BLaER1 treated with 17β-estradiol and CSF1 and Interleukin-3, amounts not matched to agents 10 nM and 100 nM (cell line): ENCODE measurements around the gene ZSCAN26.

Experiments used
- H3K27ac ChIP-seq, 11 experiments: shearing (Covaris generic); formaldehyde crosslinking; 2 replicates each; pipeline ENCODE4 v1.8.1; 2022
- H3K27me3 ChIP-seq, 11 experiments: shearing (Covaris generic); formaldehyde crosslinking; 2 replicates each; pipeline ENCODE4 v1.8.1; 2022
- H3K36me3 ChIP-seq, 11 experiments: shearing (Covaris generic); formaldehyde crosslinking; 2 replicates each; pipeline ENCODE4 v1.8.1; 2022
- H3K4me1 ChIP-seq, 10 experiments: shearing (Covaris generic); formaldehyde crosslinking; 2 replicates each; pipeline ENCODE4 v1.8.1; 2022
- H3K4me2 ChIP-seq, 11 experiments: shearing (Covaris generic); formaldehyde crosslinking; 2 replicates each; pipeline ENCODE4 v1.8.1; 2022
- H3K4me3 ChIP-seq, 10 experiments: shearing (Covaris generic); formaldehyde crosslinking; 2 replicates each; pipeline ENCODE4 v1.8.1; 2022
- H3K9ac ChIP-seq, 11 experiments: shearing (Covaris generic); formaldehyde crosslinking; 2 replicates each; pipeline ENCODE4 v1.8.1; 2022
- H3K9me3 ChIP-seq, 11 experiments: shearing (Covaris generic); formaldehyde crosslinking; replicated peaks in 1 of 11; 2 replicates each; pipeline ENCODE4 v1.8.1; 2022
- H4K20me1 ChIP-seq, 11 experiments: shearing (Covaris generic); formaldehyde crosslinking; 2 replicates each; pipeline ENCODE4 v1.8.1; 2022
- Cebpa-rat ChIP-seq, 11 experiments: shearing (Covaris generic); IDR thresholded peaks; 2 replicates each; pipeline ENCODE4 v1.8.1; 2022

The ZSCAN26 gene

DNA sequence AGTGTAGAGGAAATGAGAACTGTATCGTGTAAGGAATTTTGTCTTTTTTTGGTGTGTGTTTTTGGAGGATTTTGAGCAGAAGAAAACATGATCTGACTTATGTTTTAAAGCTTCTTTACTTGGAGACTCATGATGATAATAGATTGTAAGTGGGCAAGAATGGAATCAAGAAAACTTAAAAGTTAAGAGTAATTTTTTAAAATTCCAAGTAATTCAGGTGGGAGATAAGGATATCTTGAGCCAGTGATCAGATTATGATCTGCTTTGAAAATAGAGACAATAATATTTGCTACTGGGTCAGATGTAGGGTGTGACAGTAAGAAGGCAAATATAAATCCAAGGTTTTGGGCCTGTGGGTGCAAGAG is 734 bp downstream of the ZSCAN26 start:
- peak overlapping the region; percentile 72 to 88 (median 84); a peak in 19 of 22 replicates for H3K27ac ChIP-seq
- TF ChIP-seq Cebpa-rat (IDR thresholded peaks at IDR 0.05) = no peak

DNA sequence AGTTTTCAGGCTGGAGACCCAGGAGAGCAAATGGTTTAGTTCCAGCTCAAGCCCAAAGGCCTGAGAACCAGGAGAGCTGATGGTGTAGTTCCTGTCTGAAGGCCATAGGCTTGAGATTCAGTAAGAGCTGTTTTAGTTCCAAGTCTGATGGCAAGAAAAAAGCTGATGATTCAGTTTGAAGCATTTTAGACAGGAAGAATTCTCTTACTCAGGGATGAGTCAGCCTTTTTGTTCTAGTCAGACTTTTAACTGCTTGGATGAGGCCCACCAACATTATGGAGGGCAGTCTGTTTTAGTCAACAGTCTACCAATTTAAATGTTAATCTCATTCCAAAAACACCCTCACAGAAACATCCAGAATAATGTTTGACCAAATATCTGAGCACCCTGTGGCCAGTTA is 2.5 kb downstream of the ZSCAN26 start:
- Histone ChIP-seq H3K9ac (no peak overlapping the region), H4K20me1 (no peaks in the 10 kb centered on the region), H3K4me3 (no peak overlapping the region), H3K27ac (peak overlapping the region in 2 of 11 experiments; percentile 33 to 39; a peak in 2 of 22 replicates), H3K9me3 (no peaks in the 10 kb centered on the region), H3K4me2 (peak overlapping the region in 5 of 11 experiments; percentile 7 to 56 (median 32); a peak in 8 of 22 replicates), H3K4me1 (peaks cover 18 to 53% (median 23%) of the 10 kb centered on the region in 10 experiments), H3K27me3 (no peaks in the 10 kb centered on the region), H3K36me3 (peaks cover 29 to 36% (median 32%) of the 10 kb centered on the region in 11 experiments)
- TF ChIP-seq Cebpa-rat (IDR thresholded peaks at IDR 0.05) = no peak

More for the DNA sequence above, 734 bp downstream of the ZSCAN26 start:
- H3K4me2 ChIP-seq = peak overlapping the region; percentile 75 to 95 (median 87)
- peak overlapping the region; percentile 68 to 82 (median 74) for H3K4me3 ChIP-seq
- H3K27me3 ChIP-seq = no peaks in the 10 kb centered on the region
- H4K20me1 ChIP-seq = no peaks in the 10 kb centered on the region
- peaks cover 11 to 18% (median 14%) of the 10 kb centered on the region in 11 experiments for H3K36me3 ChIP-seq
- no peaks in the 10 kb centered on the region for H3K9me3 ChIP-seq
- H3K4me1 ChIP-seq = peaks cover 20 to 36% (median 24%) of the 10 kb centered on the region in 10 experiments
- H3K9ac ChIP-seq = peak overlapping the region; percentile 80 to 90 (median 85)

DNA sequence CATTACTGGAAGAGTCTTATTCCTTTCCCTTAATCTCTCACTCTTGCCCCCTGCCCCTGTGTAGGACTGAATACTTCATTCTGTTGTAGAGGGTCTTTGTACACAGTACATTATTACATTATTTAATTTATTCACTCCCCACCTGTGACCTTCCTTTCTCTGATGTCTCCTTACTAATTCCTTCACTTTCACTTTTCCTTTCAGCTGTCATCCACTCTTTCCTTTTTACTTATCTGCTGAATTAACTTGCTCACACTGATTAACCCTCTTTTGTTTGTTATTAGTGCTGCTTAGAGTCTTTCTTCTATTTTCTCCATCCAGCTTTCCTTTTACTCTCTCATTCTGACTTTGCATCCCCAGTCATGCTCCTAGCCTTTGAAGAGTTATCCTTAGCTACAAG is 7.9 kb downstream of the ZSCAN26 start:
- Histone ChIP-seq H3K9ac (0 out of 22 replicates have a peak overlapping the region, but pooled peaks of 1 of the 11 experiments have one; percentile 12), H3K4me3 (no peak overlapping the region), H3K4me1 (peaks cover 0 to 24% (median 0%) of the 10 kb centered on the region in 10 experiments; a peak in 6 of 20 replicates), H3K4me2 (no peak overlapping the region), H4K20me1 (no peaks in the 10 kb centered on the region), H3K36me3 (peaks cover 56 to 69% (median 66%) of the 10 kb centered on the region in 11 experiments), H3K27me3 (peaks cover 0 to 3% (median under 1%) of the 10 kb centered on the region in 11 experiments; a peak in 4 of 22 replicates), H3K27ac (no peak overlapping the region), H3K9me3 (no peaks in the 10 kb centered on the region)
- TF ChIP-seq Cebpa-rat (IDR thresholded peaks at IDR 0.05) = no peak

DNA sequence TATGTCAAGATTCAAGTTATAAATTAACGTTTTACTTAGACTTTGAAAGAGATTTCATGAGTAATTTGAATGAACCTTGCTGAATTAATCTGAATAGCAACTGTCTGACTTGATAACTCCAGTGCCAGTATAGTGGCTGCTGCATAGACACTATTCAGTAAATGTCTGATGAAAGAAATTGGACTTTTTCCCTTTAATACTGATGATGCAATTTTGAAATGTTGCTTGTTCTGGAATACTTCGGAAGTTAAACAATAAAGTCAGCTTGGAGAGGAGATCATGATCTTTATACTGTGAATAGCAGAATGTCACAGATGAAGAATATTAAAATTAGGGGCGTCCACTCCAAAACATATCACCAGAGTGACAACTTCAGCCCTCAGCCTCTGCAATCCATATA is 10.8 kb downstream of the ZSCAN26 start:
- no peak for TF ChIP-seq Cebpa-rat (IDR thresholded peaks at IDR 0.05)
- Histone ChIP-seq H3K4me1 (peaks cover 0 to 32% (median 9%) of the 10 kb centered on the region in 10 experiments; a peak in 8 of 20 replicates), H3K36me3 (peaks cover 45 to 54% (median 50%) of the 10 kb centered on the region in 11 experiments)

DNA sequence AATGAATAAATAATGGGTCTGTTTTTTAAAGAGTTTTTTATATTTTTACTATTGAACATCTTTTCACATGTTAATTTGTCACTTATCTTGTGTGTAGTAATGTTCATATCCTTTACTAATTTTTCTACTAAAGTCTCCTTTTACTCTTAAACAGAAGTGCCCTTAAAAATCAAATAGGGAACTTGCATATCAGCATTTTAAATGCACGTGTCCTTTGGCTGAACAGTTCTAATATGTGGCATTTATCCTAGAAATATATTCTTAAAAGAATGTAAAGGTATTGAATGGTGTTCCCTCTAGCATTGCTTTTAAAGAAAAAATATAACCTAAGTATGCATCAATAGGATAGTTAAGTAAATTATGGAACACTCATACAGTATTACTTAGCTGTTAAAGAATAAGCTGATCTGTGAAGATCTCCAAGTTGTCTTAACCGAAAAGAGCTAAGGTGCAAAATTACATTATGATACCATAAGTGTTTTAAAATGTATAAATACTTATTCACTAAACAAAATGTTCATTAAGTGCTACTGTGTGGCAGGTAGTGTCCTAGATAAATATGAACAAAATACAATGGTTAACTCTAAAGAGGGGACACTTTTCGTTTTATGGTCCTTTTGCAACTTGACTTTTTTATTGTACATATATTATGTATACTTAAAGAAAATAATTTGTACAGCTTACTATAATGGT is 13.8 kb downstream of the ZSCAN26 start:
- peaks cover 19 to 46% (median 38%) of the 10 kb centered on the region in 11 experiments; a peak in 21 of 22 replicates for H3K36me3 ChIP-seq
- peak overlapping the region; percentile 62 to 74 (median 68) for H3K4me3 ChIP-seq
- peaks cover 0 to 8% (median 4%) of the 10 kb centered on the region in 11 experiments; a peak in 8 of 22 replicates for H3K9me3 ChIP-seq
- peak overlapping the region; percentile 75 to 89 (median 81) for H3K4me2 ChIP-seq
- TF ChIP-seq Cebpa-rat (IDR thresholded peaks at IDR 0.05) = no peak
- H3K4me1 ChIP-seq = peaks cover 0 to 15% (median 8%) of the 10 kb centered on the region in 10 experiments; a peak in 5 of 20 replicates
- H4K20me1 ChIP-seq = no peaks in the 10 kb centered on the region
- H3K9ac ChIP-seq = peak overlapping the region; percentile 70 to 83 (median 79); a peak in 20 of 22 replicates
- H3K27ac ChIP-seq = no peak overlapping the region
- H3K27me3 ChIP-seq = peaks cover 16 to 34% (median 27%) of the 10 kb centered on the region in 11 experiments

More for the DNA sequence above, 10.8 kb downstream of the ZSCAN26 start:
- H3K9me3 ChIP-seq = peaks cover 0 to 3% (median under 1%) of the 10 kb centered on the region in 11 experiments; a peak in 6 of 22 replicates
- no peaks in the 10 kb centered on the region for H4K20me1 ChIP-seq
- H3K4me2 ChIP-seq = no peak overlapping the region
- H3K9ac ChIP-seq = no peak overlapping the region
- H3K4me3 ChIP-seq = no peak overlapping the region
- H3K27me3 ChIP-seq = peaks cover 16 to 32% (median 27%) of the 10 kb centered on the region in 11 experiments
- no peak overlapping the region for H3K27ac ChIP-seq

DNA sequence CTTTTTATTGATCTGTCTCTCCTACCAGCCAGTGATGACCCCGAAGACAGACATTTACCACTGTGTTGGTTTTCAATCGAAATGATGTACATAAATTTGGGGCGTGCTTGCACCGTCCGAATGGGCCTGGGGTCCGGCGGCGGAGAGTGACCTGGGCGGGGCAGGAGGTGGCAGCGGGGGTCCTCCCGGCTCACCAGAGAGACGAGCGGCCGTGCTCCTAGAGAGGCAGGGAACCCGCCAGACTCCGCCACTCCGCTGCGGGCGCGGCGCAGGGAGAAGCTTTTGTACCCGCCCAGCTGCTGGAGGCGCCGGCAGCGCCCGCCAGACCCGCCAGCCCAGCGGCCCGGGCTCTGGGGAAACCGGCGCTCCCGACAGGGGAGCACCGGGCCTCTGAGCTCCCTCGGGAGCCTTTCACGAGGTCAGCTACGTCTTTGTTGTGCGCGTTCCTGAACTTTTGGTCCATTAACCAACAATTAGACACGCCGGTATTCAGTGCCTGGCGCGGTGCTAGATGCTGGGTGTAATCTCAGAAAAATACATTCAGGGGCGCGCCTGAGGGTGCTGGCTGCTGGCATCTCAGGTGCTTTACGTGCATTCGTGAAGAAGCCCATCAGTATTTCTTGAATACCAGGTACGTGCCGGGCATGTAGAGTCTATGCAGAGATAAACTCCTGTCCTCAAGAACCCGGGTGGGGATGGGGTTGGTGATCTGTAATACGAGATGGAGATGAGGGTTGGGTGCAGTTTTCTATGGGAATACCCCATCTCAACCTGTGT is 14.5 kb downstream of the ZSCAN26 start, which contains the start of gene PGBD1:
Gene PGBD1, plus strand, starts transcription at position 285 of the 777 bp plus-strand sequence. CDS start 2,242 bp downstream, outside the sequence.
- H3K36me3 ChIP-seq = peaks cover 12 to 46% (median 30%) of the 10 kb centered on the region in 11 experiments; a peak in 21 of 22 replicates
- TF ChIP-seq Cebpa-rat (IDR thresholded peaks at IDR 0.05) = no peak
- H3K4me2 ChIP-seq = peak within 1 kb of the TSS; percentile 75 to 89 (median 81)
- peaks cover 0 to 8% (median 4%) of the 10 kb centered on the region in 11 experiments; a peak in 8 of 22 replicates for H3K9me3 ChIP-seq
- H3K4me3 ChIP-seq = peak within 1 kb of the TSS; percentile 62 to 74 (median 68)
- no peaks in the 10 kb centered on the region for H4K20me1 ChIP-seq
- peak within 1 kb of the TSS in 10 of 11 experiments; percentile 7 to 62 (median 44); a peak in 11 of 22 replicates for H3K27ac ChIP-seq
- H3K9ac ChIP-seq = peak within 1 kb of the TSS; percentile 70 to 83 (median 79)
- peaks cover 0 to 15% (median 8%) of the 10 kb centered on the region in 10 experiments; a peak in 5 of 20 replicates for H3K4me1 ChIP-seq
- peaks cover 16 to 34% (median 27%) of the 10 kb centered on the region in 11 experiments for H3K27me3 ChIP-seq

DNA sequence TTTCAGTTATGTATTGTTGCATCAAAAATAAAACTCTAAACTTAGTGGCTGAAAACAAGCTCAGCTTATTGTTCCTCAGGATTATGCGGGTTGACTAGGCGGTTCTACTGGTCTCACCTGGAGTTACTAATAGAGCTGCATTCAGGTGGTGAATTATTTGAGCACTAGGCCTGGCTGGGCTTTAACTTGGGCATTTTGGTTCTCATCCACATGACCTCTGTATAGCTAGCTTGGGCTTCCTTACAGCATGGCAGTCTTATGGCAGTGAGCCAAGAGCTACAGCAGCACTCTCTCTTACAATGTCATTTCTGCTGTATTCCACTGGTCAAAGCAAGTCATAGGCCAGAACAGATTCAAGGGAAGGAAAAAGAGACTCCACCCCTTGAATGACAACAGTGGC is 16.0 kb downstream of the ZSCAN26 start:
- no peak overlapping the region for H3K9ac ChIP-seq
- peak overlapping the region in 1 of 11 experiments; percentile 86; a peak in 2 of 22 replicates for H3K4me2 ChIP-seq
- no peak overlapping the region for H3K4me3 ChIP-seq

DNA sequence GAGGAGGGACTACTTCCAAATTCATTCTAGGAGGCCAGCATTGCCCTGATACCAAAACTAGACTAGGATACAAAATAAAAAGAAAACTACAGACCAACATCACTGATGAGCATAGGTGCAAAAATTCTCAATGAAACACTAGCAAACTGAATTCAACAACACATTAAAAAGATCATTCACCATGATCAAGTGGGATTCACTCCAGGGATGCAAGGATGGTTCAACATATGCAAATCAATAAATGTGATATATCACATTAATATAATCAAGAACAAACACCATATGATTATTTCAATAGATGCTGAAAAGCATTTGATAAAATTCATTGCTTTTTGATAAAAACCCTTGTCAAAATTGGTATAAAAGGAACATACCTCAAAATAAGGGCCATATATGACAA is 24.6 kb downstream of the ZSCAN26 start:
- Histone ChIP-seq H3K36me3 (peaks cover 5 to 40% (median 24%) of the 10 kb centered on the region in 11 experiments; a peak in 19 of 22 replicates), H3K27ac (no peak overlapping the region), H3K4me3 (no peak overlapping the region), H3K4me1 (no peaks in the 10 kb centered on the region), H3K9ac (no peak overlapping the region), H3K27me3 (no peaks in the 10 kb centered on the region), H3K9me3 (no peaks in the 10 kb centered on the region), H4K20me1 (no peaks in the 10 kb centered on the region), H3K4me2 (no peak overlapping the region)
- no peak for TF ChIP-seq Cebpa-rat (IDR thresholded peaks at IDR 0.05)

More for the DNA sequence above, 16.0 kb downstream of the ZSCAN26 start:
- H3K36me3 ChIP-seq = peaks cover 11 to 46% (median 29%) of the 10 kb centered on the region in 11 experiments; a peak in 19 of 22 replicates
- H3K4me1 ChIP-seq = peaks cover 0 to 15% (median 8%) of the 10 kb centered on the region in 10 experiments; a peak in 5 of 20 replicates
- H3K9me3 ChIP-seq = peaks cover 0 to 8% (median 4%) of the 10 kb centered on the region in 11 experiments; a peak in 8 of 22 replicates
- no peak for TF ChIP-seq Cebpa-rat (IDR thresholded peaks at IDR 0.05)
- H4K20me1 ChIP-seq = no peaks in the 10 kb centered on the region
- peaks cover 16 to 34% (median 27%) of the 10 kb centered on the region in 11 experiments for H3K27me3 ChIP-seq
- H3K27ac ChIP-seq = no peak overlapping the region
